ENCODE data around the gene DRAP1. TPM values are rescaled to one million over a fixed set of nuclear protein-coding genes. Genes with fewer than 3 reads are reported as not detected.

The DRAP1 gene
- total RNA-seq, 1 experiment from 2014 or later = 105 TPM

DNA sequence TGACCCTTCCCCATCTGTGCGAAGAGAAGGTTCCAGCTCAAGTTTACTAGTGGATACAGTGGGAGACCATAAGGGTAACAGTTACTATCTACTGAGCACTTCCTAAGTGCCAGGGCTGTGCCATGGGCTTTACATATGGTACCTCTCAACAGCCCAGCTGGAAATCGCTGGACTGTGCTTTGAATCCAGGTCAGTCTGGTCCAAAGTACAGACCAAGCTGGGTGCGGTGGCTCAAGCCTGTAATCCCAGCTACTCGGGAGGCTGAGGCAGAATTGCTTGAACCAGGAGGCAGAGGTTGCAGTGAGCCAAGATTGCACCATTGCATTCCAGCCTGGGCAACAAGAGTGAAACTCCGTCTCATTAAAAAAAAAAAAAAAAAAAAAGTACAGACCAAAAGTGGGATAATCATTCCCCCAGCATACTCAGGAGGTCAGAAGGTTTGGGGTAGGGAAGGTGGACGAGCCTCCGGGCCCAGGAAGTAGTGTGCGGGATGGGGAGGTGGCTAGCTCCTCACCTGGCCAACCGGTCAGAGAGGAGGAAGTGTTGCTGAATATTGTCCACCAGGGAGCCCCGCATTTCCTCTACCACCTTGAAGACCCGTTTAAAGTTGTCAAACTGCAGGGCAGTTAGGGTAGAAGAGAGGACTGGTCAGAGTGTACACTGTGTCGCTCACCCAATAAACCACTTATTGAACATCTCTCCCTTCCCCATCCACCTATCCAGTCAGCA lies 33.3 kb upstream of the DRAP1 start:
- Histone ChIP-seq H3K23ac (ENCODE audit: insufficient read length, low read depth, low read length) (no peak overlapping the region), H3K56ac (ENCODE audit: insufficient read length, low read depth, low read length) (no peak overlapping the region), H3T11ph (ENCODE audit: low read length) (no peak overlapping the region), H3K79me2 (ENCODE audit: insufficient read depth, low read length) (no peaks in the 10 kb centered on the region; the same call in 1 of the 2 replicates), H3K27ac (ENCODE audit: insufficient read length, low read depth, low read length) (no peak overlapping the region), H2BK5ac (ENCODE audit: insufficient read length, low read length) (no peak overlapping the region), H3K4me1 (ENCODE audit: insufficient read depth, low read length) (peaks cover 9% of the 10 kb centered on the region; the same call in 1 of the 2 replicates), H2BK20ac (ENCODE audit: low read depth, low read length, poor library complexity, severe bottlenecking) (no peak overlapping the region), H2BK12ac (ENCODE audit: insufficient read length, low read depth, low read length) (no peak overlapping the region), H4K8ac (replicated peaks; ENCODE audit: insufficient read length, low read depth, low read length) (no peak overlapping the region), H2AK5ac (ENCODE audit: insufficient read length, low read length) (no peak overlapping the region), H4K20me1 (ENCODE audit: control insufficient read depth, insufficient read depth, insufficient read length) (no peaks in the 10 kb centered on the region), H2AFZ (ENCODE audit: low read length) (no peak overlapping the region), H4K5ac (ENCODE audit: insufficient read length, low read depth, low read length) (no peak overlapping the region), H3K9ac (ENCODE audit: extremely low read depth, insufficient read length, low read length) (no peak overlapping the region), H3K4me2 (ENCODE audit: insufficient read depth, insufficient read length, low read length) (no peak overlapping the region), H3K79me1 (ENCODE audit: insufficient read depth, low read depth, low read length, poor library complexity, severe bottlenecking) (no peaks in the 10 kb centered on the region), H3K27me3 (ENCODE audit: insufficient read depth, low read length) (peaks cover 6% of the 10 kb centered on the region; the same call in 1 of the 2 replicates), H3K23me2 (ENCODE audit: insufficient read length, low read depth, low read length, poor library complexity, severe bottlenecking) (peaks cover 14% of the 10 kb centered on the region), H2BK15ac (ENCODE audit: low read depth, low read length) (no peak overlapping the region), H3K18ac (ENCODE audit: insufficient read length, low read depth, low read length) (no peak overlapping the region), H2BK120ac (ENCODE audit: low read depth, low read length, poor library complexity, severe bottlenecking) (no peak overlapping the region), H3K9me3 (ENCODE audit: control insufficient read depth, low read depth, low read length) (no peaks in the 10 kb centered on the region), H3K4ac (ENCODE audit: low read depth, low read length) (no peak overlapping the region), H3K14ac (ENCODE audit: insufficient read depth, low read length) (no peak overlapping the region), H4K91ac (ENCODE audit: insufficient read length, low read depth, low read length) (no peak overlapping the region)
- Mint-ChIP-seq H3K27ac (no peak overlapping the region), H3K9me3 (peaks cover 2 to 4% of the 10 kb centered on the region in 2 experiments; a peak in 2 of 5 replicates), H3K4me1 (peaks cover 24 to 38% of the 10 kb centered on the region in 2 experiments), H3K4me3 (peak overlapping the region in 1 of 2 experiments; percentile 98; a peak in 3 of 5 replicates), H3K36me3 (ENCODE audit: insufficient read depth in 1 of 3, low read depth in 3 of 3) (peaks cover 35 to 58% (median 55%) of the 10 kb centered on the region in 3 experiments), H3K27me3 (ENCODE audit: low read depth) (peaks cover 17% of the 10 kb centered on the region)
- TF ChIP-seq, protein P1, sequence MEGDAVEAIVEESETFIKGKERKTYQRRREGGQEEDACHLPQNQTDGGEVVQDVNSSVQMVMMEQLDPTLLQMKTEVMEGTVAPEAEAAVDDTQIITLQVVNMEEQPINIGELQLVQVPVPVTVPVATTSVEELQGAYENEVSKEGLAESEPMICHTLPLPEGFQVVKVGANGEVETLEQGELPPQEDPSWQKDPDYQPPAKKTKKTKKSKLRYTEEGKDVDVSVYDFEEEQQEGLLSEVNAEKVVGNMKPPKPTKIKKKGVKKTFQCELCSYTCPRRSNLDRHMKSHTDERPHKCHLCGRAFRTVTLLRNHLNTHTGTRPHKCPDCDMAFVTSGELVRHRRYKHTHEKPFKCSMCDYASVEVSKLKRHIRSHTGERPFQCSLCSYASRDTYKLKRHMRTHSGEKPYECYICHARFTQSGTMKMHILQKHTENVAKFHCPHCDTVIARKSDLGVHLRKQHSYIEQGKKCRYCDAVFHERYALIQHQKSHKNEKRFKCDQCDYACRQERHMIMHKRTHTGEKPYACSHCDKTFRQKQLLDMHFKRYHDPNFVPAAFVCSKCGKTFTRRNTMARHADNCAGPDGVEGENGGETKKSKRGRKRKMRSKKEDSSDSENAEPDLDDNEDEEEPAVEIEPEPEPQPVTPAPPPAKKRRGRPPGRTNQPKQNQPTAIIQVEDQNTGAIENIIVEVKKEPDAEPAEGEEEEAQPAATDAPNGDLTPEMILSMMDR (conservative IDR thresholded peaks at IDR 0.05) = no peak
- no CpG with 5 or more reads among the region's 12 CpGs for WGBS (ENCODE audit: extremely low coverage, insufficient read length, low lambda C conversion rate)
- no peak for DNase-seq

All from H9 (cell line).